B cell (primary cell): ENCODE measurements around the gene SLC6A6. TPM values are rescaled to one million over a fixed set of nuclear protein-coding genes. Genes with fewer than 3 reads are reported as not detected.

Experiments
- ATAC-seq: fragments of 200-7000 bp; cut with Tn5 transposase; one replicate; pipeline ENCODE4 v1.10.0; 2021; ENCODE audit warnings: low read depth, mild to moderate bottlenecking, moderate number of reproducible peaks, moderate library complexity
- CTCF ChIA-PET: fragments of 350-600 bp; sonication (Branson Sonifier 250); formaldehyde crosslinking; loops from one replicate; lab custom pipeline; 2021; ENCODE audit warnings: antibody characterized with exemption, inconsistent platforms; lab: Charles Lee
- POLR2A ChIA-PET: fragments of 350-600 bp; sonication (Branson Sonifier 250); formaldehyde crosslinking; loops from one replicate; lab custom pipeline; 2021; ENCODE audit warnings: antibody characterized with exemption; lab: Charles Lee
- DNase-seq: peaks from one replicate; pipeline ENCODE4 v3.0.0; 2013
- H2AFZ ChIP-seq: 2 replicates; pipeline ENCODE4 v1.6.1; 2012; ENCODE audit warnings: mild to moderate bottlenecking, low read depth, low read length; ENCODE audit not compliant: insufficient read depth, poor library complexity, severe bottlenecking
- H3K27ac ChIP-seq, 2 donors: 1 replicate in 1 of 2; 2 replicates in 1 of 2; pipeline ENCODE4 v1.5.1; 2012 to 2013; ENCODE audit warnings: low read length in 2 of 2, mild to moderate bottlenecking in 2 of 2, moderate library complexity in 1 of 2
- H3K27me3 ChIP-seq, 4 experiments: fragments of 200-600 bp in 1 of 4; sonication (generic) in 1 of 4; replicated peaks in 1 of 4; 1 replicate in 2 of 4; 2 replicates in 2 of 4; pipeline versions ENCODE4 v1.6.1 to v1.7.0; 2013 to 2016; ENCODE audit warnings: low read length in 3 of 4, mild to moderate bottlenecking in 2 of 4, mixed read lengths in 1 of 4, moderate library complexity in 1 of 4; ENCODE audit not compliant: insufficient read depth in 4 of 4, control insufficient read depth in 3 of 4; ENCODE audit errors: control extremely low read depth in 1 of 4
- H3K36me3 ChIP-seq, 2 experiments: replicated peaks in 1 of 2; 1 replicate in 1 of 2; 2 replicates in 1 of 2; pipeline versions ENCODE4 v1.6.1 to v1.7.1; 2013; ENCODE audit warnings: low read length in 1 of 2; ENCODE audit not compliant: insufficient read depth in 2 of 2, control insufficient read depth in 1 of 2; ENCODE audit errors: control extremely low read depth in 1 of 2, extremely low read depth in 1 of 2
- H3K4me1 ChIP-seq, 2 donors: fragments of 200-600 bp in 1 of 2; sonication (generic) in 1 of 2; 1 replicate in 1 of 2; 2 replicates in 1 of 2; pipeline versions ENCODE4 v1.5.1 to v1.6.1; 2013 to 2017; ENCODE audit warnings: low read length in 2 of 2; ENCODE audit not compliant: control insufficient read depth in 2 of 2, insufficient read depth in 2 of 2
- H3K4me2 ChIP-seq: replicated peaks from 2 replicates; pipeline ENCODE3; 2012; ENCODE audit warnings: mild to moderate bottlenecking, low read depth, low read length; ENCODE audit not compliant: poor library complexity, severe bottlenecking
- H3K4me3 ChIP-seq, 5 experiments: fragments of 200-600 bp in 1 of 5; sonication (generic) in 1 of 5; 1 replicate in 3 of 5; 2 replicates in 2 of 5; pipeline versions ENCODE4 v1.5.1 to v1.7.0; 2011 to 2016; ENCODE audit warnings: low read length in 4 of 5, mild to moderate bottlenecking in 4 of 5, low read depth in 2 of 5, control low read depth in 1 of 5, moderate library complexity in 1 of 5; ENCODE audit not compliant: insufficient read depth in 1 of 5; ENCODE audit errors: control extremely low read depth in 1 of 5, extremely low read depth in 1 of 5
- H3K79me2 ChIP-seq: fragments of 200-600 bp; sonication (generic); one replicate; pipeline ENCODE4 v1.6.0; 2016; ENCODE audit warnings: low read length; ENCODE audit not compliant: control insufficient read depth, insufficient read depth
- H3K9ac ChIP-seq: fragments of 200-600 bp; sonication (generic); 2 replicates; pipeline ENCODE4 v1.6.1; 2017; ENCODE audit warnings: mild to moderate bottlenecking, low read length, moderate library complexity
- H3K9me3 ChIP-seq, 3 donors: one replicate each; pipeline versions ENCODE4 v1.6.1 to v1.7.1; 2013; ENCODE audit warnings: low read length in 2 of 3; ENCODE audit not compliant: control insufficient read depth in 2 of 3, insufficient read depth in 1 of 3; ENCODE audit errors: control extremely low read depth in 1 of 3
- H4K20me1 ChIP-seq: 2 replicates; pipeline ENCODE4 v1.6.0; 2012; ENCODE audit warnings: mild to moderate bottlenecking, low read length; ENCODE audit not compliant: insufficient read depth, control insufficient read depth, poor library complexity, severe bottlenecking
- H3K27ac Mint-ChIP-seq: one replicate; pipeline ENCODE4 v1.8.0; 2021; ENCODE audit warnings: mixed read lengths
- H3K27me3 Mint-ChIP-seq: one replicate; pipeline ENCODE4 v1.8.0; 2021; ENCODE audit warnings: mixed read lengths
- H3K4me1 Mint-ChIP-seq: one replicate; pipeline ENCODE4 v1.8.0; 2021; ENCODE audit warnings: mixed read lengths
- H3K4me3 Mint-ChIP-seq: one replicate; pipeline ENCODE4 v1.8.0; 2021; ENCODE audit warnings: mixed read lengths
- H3K9me3 Mint-ChIP-seq: one replicate; pipeline ENCODE4 v1.8.0; 2022; ENCODE audit warnings: mixed read lengths; ENCODE audit not compliant: insufficient read depth
- EZH2 ChIP-seq: IDR thresholded peaks from 2 replicates; pipeline ENCODE4 v1.6.1; 2012; ENCODE audit warnings: borderline replicate concordance, low read depth, mild to moderate bottlenecking, moderate library complexity, low read length; ENCODE audit not compliant: insufficient read depth, poor library complexity, severe bottlenecking
- WGBS: methylation state at CpG from one replicate; pipeline ENCODE4 v1.1.5; 2013; ENCODE audit warnings: missing lambda C conversion rate; ENCODE audit not compliant: insufficient coverage; 5-methylcytosine and 5-hydroxymethylcytosine counted together
- intact Hi-C: fragments of 100-400 bp; cut with micrococcal nuclease; formaldehyde crosslinking; loops from one replicate; pipeline ENCODE4 v1.10.0; 2022
- polyA plus RNA-seq: library from polyadenylated mRNA; depleted of rRNA; stranded (reverse); fragments of >200 nt; gene quantifications from 2 replicates; pipeline ENCODE4 v1.2.3, GENCODE V29; 2012
- total RNA-seq, 2 donors: library from RNA; stranded (reverse); fragments of 120-200 nt in 1 of 2; gene quantifications; 1 replicate in 1 of 2; 2 replicates in 1 of 2; pipeline versions ENCODE4 v1.2.3 to v1.2.4, GENCODE V29; 2013 to 2022
- TF ChIP-seq, protein P1 (sequence below): fragments of 200-600 bp; IDR thresholded peaks from one replicate; pipeline ENCODE4 v1.8.0; 2022; ENCODE audit warnings: antibody characterized with exemption, mild to moderate bottlenecking

Gene SLC6A6
- total and polyA plus RNA-seq, 2 donors (not counting 1 experiment from before 2014, with no cell fraction given) = 34.2 to 48.7 TPM

DNA sequence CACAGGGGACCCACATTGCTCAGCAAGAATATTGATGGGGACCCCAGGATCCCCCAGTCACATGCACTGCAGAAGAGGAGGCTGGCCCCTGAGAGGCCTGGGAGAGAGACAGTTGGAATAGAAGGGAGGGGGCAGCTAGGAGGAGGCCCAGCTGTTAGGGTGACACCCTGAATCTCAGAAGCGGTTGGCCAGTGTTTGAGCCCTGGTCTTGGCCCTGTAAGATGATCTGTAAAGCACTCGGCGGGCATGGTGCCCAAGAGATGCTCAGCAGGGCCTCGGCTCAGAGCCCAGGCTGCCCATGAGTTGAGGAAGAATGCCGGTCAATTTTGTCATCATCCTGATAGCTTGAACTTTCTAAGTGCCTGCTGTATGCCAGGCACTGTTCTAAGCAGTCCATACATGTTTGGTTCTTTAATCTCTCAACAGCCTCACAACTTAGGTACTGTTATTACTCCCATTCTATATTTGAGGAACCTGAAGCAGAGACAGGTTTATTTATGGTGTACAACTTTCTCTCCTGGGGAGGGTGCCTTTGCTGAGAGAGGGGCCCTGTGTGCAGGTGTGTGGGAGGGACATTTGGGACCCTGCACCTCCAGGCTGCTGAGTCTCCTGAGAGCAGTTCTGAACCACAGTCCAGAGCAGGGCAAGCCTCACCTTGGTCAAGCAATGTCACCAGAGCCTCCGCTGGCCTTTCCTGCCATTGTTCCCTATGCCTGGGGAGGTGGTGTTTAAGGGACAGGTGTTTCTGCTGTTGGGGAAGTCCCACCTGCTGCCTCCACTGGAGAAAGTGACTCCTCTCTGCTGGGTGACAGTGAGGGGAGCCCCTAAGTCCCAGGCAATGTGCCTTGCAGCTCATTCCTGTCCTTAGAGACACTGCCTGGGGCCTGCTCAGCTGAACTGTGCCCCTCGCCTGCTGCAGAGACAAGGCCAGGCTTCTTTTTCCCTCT is 26.0 kb downstream of the SLC6A6 start:
- Mint-ChIP-seq H3K27me3 (no peaks in the 10 kb centered on the region), H3K4me1 (peaks cover 100% of the 10 kb centered on the region), H3K27ac (peak overlapping the region; percentile 94), H3K4me3 (peak overlapping the region; percentile 66), H3K9me3 (no peaks in the 10 kb centered on the region)
- Histone ChIP-seq H3K36me3 (no peaks in the 10 kb centered on the region), H3K27me3 (no peaks in the 10 kb centered on the region), H2AFZ (no peak overlapping the region), H3K27ac (peak overlapping the region; percentile 93 to 98), H3K9ac (no peak overlapping the region), H3K4me3 (no peak overlapping the region), H4K20me1 (no peaks in the 10 kb centered on the region), H3K4me1 (peaks cover 96 to 100% of the 10 kb centered on the region in 2 donors), H3K9me3 (no peaks in the 10 kb centered on the region), H3K4me2 (peak overlapping the region; percentile 45), H3K79me2 (peaks cover 40% of the 10 kb centered on the region)
- no peak for ATAC-seq
- TF ChIP-seq, protein P1, sequence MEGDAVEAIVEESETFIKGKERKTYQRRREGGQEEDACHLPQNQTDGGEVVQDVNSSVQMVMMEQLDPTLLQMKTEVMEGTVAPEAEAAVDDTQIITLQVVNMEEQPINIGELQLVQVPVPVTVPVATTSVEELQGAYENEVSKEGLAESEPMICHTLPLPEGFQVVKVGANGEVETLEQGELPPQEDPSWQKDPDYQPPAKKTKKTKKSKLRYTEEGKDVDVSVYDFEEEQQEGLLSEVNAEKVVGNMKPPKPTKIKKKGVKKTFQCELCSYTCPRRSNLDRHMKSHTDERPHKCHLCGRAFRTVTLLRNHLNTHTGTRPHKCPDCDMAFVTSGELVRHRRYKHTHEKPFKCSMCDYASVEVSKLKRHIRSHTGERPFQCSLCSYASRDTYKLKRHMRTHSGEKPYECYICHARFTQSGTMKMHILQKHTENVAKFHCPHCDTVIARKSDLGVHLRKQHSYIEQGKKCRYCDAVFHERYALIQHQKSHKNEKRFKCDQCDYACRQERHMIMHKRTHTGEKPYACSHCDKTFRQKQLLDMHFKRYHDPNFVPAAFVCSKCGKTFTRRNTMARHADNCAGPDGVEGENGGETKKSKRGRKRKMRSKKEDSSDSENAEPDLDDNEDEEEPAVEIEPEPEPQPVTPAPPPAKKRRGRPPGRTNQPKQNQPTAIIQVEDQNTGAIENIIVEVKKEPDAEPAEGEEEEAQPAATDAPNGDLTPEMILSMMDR = no peak
- TF ChIP-seq EZH2 = no peak
- CTCF ChIA-PET = interaction anchor here (1.6 to 4.9 kb wide), 3 partner anchors 27 to 167 kb away, joined by 5 to 33 read pairs (median 11); partner anchors contain the start of gene SLC6A6
- peak; percentile 53 for DNase-seq
- POLR2A ChIA-PET = interaction anchor here (0.8 to 1.9 kb wide), 2 partner anchors 26 to 27 kb away, joined by 3 to 5 read pairs; partner anchors contain the start of gene SLC6A6
- intact Hi-C loops = no loop called here
- 67% methylated on average over 6 of the region's 7 CpGs for WGBS

DNA sequence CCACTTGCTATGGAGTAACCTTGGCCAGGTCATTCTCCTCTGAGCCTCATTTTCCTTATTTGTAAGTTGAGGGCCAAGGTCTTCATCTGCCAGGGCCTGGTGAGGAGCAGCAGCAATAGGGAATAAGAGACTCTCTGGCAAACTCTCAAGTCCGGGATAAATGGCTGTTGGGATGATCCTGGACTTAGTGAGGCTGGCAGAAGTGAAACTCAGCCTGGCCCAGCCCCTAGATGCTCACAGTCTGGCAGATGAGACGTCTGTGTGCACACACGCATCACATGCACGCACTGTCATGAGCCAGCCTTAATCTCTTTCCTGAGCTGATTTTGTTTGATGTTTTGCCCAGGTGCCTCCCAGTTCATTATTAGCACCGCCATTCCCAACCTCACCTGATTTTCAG is 26.8 kb downstream of the SLC6A6 start:
- H3K4me1 ChIP-seq = peaks cover 96 to 100% of the 10 kb centered on the region in 2 donors
- POLR2A ChIA-PET = interaction anchor here (1.9 kb wide), 1 partner anchor 27 kb away, joined by 5 read pairs; the partner anchor contains the start of gene SLC6A6
- no peaks in the 10 kb centered on the region for H3K36me3 ChIP-seq
- peak; percentile 65 for DNase-seq
- no peak for ATAC-seq
- Mint-ChIP-seq H3K27ac (peak overlapping the region; percentile 94), H3K4me3 (peak overlapping the region; percentile 66), H3K4me1 (peaks cover 99% of the 10 kb centered on the region), H3K9me3 (no peaks in the 10 kb centered on the region), H3K27me3 (no peaks in the 10 kb centered on the region)
- intact Hi-C loops = no loop called here
- H3K4me2 ChIP-seq = peak overlapping the region; percentile 45
- no peak overlapping the region for H3K9ac ChIP-seq
- WGBS = 37% methylated on average over 5 of the region's 5 CpGs
- H3K79me2 ChIP-seq = peaks cover 40% of the 10 kb centered on the region
- H3K27ac ChIP-seq = peak overlapping the region; percentile 93 to 98
- no peaks in the 10 kb centered on the region for H3K9me3 ChIP-seq
- H2AFZ ChIP-seq = no peak overlapping the region
- TF ChIP-seq, protein P1 = no peak
- no peak for TF ChIP-seq EZH2
- H4K20me1 ChIP-seq = peaks cover 2% of the 10 kb centered on the region
- CTCF ChIA-PET = interaction anchor here (0.6 to 4.9 kb wide), 5 partner anchors 22 to 168 kb away, joined by 3 to 33 read pairs (median 5); partner anchors contain the start of gene SLC6A6
- no peaks in the 10 kb centered on the region for H3K27me3 ChIP-seq
- no peak overlapping the region for H3K4me3 ChIP-seq
